Measurements from ENCODE around the gene SNX5. TPM values are rescaled to one million over a fixed set of nuclear protein-coding genes. Genes with fewer than 3 reads are reported as not detected.

SNX5 gene
- total RNA-seq, 1 experiment from 2014 or later, result 188 TPM

DNA sequence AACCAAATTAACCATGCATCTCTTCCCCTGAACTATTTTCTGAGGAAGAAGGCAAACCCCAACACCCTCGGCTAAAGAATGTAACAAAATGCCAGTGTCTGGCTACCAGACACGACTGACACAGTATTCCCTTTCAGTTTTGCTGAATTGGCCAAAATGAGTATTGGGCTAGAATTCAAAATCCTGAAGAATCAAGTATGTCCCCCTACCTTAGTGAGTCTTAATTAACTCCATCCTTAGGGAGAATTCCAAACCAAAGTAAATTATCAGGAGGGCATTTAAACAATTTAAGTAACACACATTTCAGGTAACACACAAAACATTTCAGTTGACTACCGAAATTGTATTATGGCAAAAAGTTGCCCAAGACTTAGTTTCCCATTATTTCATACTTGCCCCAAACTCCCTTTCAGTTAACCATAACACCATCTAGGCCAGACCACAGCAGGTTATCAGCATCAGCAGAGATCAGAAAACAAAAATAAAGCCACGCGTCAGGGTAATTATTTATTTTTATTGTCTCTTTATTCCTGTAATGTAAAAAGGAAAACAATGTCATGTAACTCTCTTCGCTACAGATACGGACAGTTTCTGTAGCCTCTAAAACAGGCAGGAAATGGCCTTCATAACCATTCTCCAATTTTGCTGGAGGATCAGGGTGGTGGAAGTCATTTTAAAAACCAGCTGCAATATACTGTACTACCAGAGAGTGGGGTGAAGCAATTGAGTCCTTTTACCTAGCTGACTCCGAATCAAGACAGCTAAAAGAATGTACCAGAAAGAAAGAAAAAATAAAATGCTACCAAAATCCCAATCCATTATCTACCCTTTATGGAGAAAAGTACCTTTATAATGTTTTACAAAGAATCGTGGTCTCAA, 1.9 kb downstream of the SNX5 start:
- ChIA-PET POLR2A (ENCODE audit: low non-redundant PET) (interaction anchor here (0.7 kb wide), 1 partner anchor 8 kb away, joined by 9 read pairs; no protein-coding TSS in a partner anchor), CTCF (no interaction called here)
- DNase-seq (ENCODE audit: low spot score), result no peak
- peaks cover 39% of the 10 kb centered on the region for H3K4me1 ChIP-seq (ENCODE audit: insufficient read depth, low read length, poor library complexity, severe bottlenecking)
- H3K36me3 ChIP-seq (ENCODE audit: insufficient read depth, low read length, poor library complexity, severe bottlenecking), result peaks cover 31% of the 10 kb centered on the region
- peak overlapping the region; percentile 75 for H3K4me3 ChIP-seq (ENCODE audit: low read depth, low read length, poor library complexity, severe bottlenecking)
- TF ChIP-seq EZH2 (IDR thresholded peaks at IDR 0.05; ENCODE audit: borderline replicate concordance, low read depth, low read length, poor library complexity, severe bottlenecking), result no peak
- TF ChIP-seq, protein P1, sequence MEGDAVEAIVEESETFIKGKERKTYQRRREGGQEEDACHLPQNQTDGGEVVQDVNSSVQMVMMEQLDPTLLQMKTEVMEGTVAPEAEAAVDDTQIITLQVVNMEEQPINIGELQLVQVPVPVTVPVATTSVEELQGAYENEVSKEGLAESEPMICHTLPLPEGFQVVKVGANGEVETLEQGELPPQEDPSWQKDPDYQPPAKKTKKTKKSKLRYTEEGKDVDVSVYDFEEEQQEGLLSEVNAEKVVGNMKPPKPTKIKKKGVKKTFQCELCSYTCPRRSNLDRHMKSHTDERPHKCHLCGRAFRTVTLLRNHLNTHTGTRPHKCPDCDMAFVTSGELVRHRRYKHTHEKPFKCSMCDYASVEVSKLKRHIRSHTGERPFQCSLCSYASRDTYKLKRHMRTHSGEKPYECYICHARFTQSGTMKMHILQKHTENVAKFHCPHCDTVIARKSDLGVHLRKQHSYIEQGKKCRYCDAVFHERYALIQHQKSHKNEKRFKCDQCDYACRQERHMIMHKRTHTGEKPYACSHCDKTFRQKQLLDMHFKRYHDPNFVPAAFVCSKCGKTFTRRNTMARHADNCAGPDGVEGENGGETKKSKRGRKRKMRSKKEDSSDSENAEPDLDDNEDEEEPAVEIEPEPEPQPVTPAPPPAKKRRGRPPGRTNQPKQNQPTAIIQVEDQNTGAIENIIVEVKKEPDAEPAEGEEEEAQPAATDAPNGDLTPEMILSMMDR (conservative IDR thresholded peaks at IDR 0.05; ENCODE audit: low read depth, low read length), result no peak; the same call in 1 of the 2 replicates
- intact Hi-C loops (cut with micrococcal nuclease; ENCODE audit: unreplicated experiment), result loop anchor here (10.0 kb wide), 1 partner anchor 432 kb away; the partner anchor contains the start of gene BFSP1
- H3K27me3 ChIP-seq (replicated peaks; ENCODE audit: insufficient read depth, low read depth, low read length, poor library complexity), result no peaks in the 10 kb centered on the region
- BruUV-seq (replicated peaks), result no TSS peak
- peak overlapping the region; percentile 99 for H3K27ac ChIP-seq (ENCODE audit: low read depth, low read length, poor library complexity, severe bottlenecking)
- no peaks in the 10 kb centered on the region for H3K9me3 ChIP-seq (ENCODE audit: low read depth, low read length, poor library complexity, severe bottlenecking)

DNA sequence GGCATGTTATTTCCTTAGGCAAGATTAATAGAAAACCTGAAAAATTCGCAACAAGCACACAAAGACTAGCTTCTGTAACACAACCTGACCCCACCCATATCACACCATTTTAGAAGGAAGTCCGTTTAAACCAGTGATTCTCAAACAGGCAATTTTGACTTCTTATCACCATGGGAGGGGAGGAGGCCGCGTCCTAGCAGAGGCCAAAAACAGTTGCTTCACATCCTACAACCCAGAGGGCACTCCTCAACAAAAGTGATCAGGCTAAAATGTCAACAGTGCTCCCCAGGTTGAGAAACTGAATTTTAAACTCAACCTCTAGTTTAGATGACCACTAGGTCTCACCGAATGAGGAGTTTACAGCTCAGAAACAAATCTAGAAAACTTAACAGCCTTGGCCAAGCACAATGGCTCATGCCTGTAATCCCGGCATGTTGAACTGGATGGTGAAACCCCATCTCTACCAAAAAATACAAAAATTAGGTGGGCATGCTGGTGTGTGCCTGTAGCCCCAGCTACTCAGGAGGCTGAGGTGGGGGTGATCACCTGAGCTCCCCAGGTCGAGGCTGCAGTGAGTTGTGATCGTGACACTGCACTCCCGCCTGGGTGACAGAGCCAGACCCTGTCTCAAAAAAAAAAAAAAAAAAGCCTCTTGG, 3.4 kb downstream of the SNX5 start:
- Histone ChIP-seq H3K9me3 (ENCODE audit: low read depth, low read length, poor library complexity, severe bottlenecking) (no peaks in the 10 kb centered on the region), H3K4me1 (ENCODE audit: insufficient read depth, low read length, poor library complexity, severe bottlenecking) (peaks cover 53% of the 10 kb centered on the region), H3K36me3 (ENCODE audit: insufficient read depth, low read length, poor library complexity, severe bottlenecking) (peaks cover 31% of the 10 kb centered on the region), H3K27ac (ENCODE audit: low read depth, low read length, poor library complexity, severe bottlenecking) (peak overlapping the region; percentile 99), H3K27me3 (replicated peaks; ENCODE audit: insufficient read depth, low read depth, low read length, poor library complexity) (no peaks in the 10 kb centered on the region), H3K4me3 (ENCODE audit: low read depth, low read length, poor library complexity, severe bottlenecking) (peak overlapping the region; percentile 75)
- CTCF ChIA-PET, result no interaction called here
- no peak for DNase-seq (ENCODE audit: low spot score)
- POLR2A ChIA-PET (ENCODE audit: low non-redundant PET), result interaction anchor here (0.7 kb wide), 1 partner anchor 542 kb away, joined by 9 read pairs; no protein-coding TSS in a partner anchor
- no TSS peak for BruUV-seq (replicated peaks)
- TF ChIP-seq, protein P1 (conservative IDR thresholded peaks at IDR 0.05; ENCODE audit: low read depth, low read length), result no peak
- TF ChIP-seq EZH2 (IDR thresholded peaks at IDR 0.05; ENCODE audit: borderline replicate concordance, low read depth, low read length, poor library complexity, severe bottlenecking), result no peak
- intact Hi-C loops (cut with micrococcal nuclease; ENCODE audit: unreplicated experiment), result loop anchor here (10.0 kb wide), 1 partner anchor 430 kb away; the partner anchor contains the start of gene BFSP1

DNA sequence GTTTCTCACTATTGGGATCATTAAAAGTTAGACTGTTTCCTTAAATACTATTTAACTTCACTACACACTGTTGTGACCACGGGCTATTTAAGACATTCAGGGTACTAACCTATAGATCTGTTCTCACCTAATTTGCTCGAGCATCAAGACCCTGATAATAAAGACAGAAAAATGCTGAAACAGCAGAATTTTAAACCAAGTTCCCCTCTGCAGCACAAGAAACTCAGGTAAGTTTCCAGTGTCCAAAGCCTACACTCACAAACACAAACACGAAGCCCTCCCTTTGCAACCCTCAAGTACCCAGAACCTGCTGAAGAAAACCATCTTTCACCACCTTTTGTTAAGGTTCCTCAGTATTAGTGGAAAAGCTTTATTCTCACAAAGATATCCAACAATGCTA, 4.0 kb downstream of the SNX5 start:
- no peak for TF ChIP-seq EZH2 (IDR thresholded peaks at IDR 0.05; ENCODE audit: borderline replicate concordance, low read depth, low read length, poor library complexity, severe bottlenecking)
- TF ChIP-seq, protein P1 (conservative IDR thresholded peaks at IDR 0.05; ENCODE audit: low read depth, low read length), result no peak
- H3K9me3 ChIP-seq (ENCODE audit: low read depth, low read length, poor library complexity, severe bottlenecking), result no peaks in the 10 kb centered on the region
- H3K4me3 ChIP-seq (ENCODE audit: low read depth, low read length, poor library complexity, severe bottlenecking), result peak overlapping the region; percentile 75
- H3K36me3 ChIP-seq (ENCODE audit: insufficient read depth, low read length, poor library complexity, severe bottlenecking), result peaks cover 31% of the 10 kb centered on the region
- POLR2A ChIA-PET (ENCODE audit: low non-redundant PET), result no interaction called here
- no TSS peak for BruUV-seq (replicated peaks)
- peak overlapping the region; percentile 99 for H3K27ac ChIP-seq (ENCODE audit: low read depth, low read length, poor library complexity, severe bottlenecking)
- intact Hi-C loops (cut with micrococcal nuclease; ENCODE audit: unreplicated experiment), result loop anchor here (10.0 kb wide), 1 partner anchor 430 kb away; the partner anchor contains the start of gene BFSP1
- no peaks in the 10 kb centered on the region for H3K27me3 ChIP-seq (replicated peaks; ENCODE audit: insufficient read depth, low read depth, low read length, poor library complexity)
- no peak for DNase-seq (ENCODE audit: low spot score)
- CTCF ChIA-PET, result no interaction called here
- peaks cover 59% of the 10 kb centered on the region for H3K4me1 ChIP-seq (ENCODE audit: insufficient read depth, low read length, poor library complexity, severe bottlenecking)
